ENCODE results near the gene POGZ.

POGZ gene

DNA sequence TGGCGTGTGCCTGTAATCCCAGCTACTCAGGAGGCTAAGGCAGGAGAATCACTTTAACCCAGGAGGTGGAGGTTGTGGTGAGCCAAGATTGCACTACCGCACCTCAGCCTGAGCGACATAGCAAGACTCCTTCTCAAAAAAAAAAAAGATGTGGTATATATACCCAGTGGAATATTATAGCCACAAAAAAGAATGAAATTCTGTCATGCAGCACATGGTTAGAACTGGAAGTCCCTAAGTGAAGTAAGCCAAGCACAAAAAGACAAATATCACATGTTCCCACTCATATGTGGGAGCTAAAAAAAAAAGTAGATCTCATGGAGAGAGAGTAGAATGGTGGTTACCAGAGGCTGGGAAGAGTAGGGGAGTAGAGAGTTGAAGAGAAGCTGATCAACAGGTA lies 41.2 kb downstream of the POGZ start:
- TF ChIP-seq, protein P1, sequence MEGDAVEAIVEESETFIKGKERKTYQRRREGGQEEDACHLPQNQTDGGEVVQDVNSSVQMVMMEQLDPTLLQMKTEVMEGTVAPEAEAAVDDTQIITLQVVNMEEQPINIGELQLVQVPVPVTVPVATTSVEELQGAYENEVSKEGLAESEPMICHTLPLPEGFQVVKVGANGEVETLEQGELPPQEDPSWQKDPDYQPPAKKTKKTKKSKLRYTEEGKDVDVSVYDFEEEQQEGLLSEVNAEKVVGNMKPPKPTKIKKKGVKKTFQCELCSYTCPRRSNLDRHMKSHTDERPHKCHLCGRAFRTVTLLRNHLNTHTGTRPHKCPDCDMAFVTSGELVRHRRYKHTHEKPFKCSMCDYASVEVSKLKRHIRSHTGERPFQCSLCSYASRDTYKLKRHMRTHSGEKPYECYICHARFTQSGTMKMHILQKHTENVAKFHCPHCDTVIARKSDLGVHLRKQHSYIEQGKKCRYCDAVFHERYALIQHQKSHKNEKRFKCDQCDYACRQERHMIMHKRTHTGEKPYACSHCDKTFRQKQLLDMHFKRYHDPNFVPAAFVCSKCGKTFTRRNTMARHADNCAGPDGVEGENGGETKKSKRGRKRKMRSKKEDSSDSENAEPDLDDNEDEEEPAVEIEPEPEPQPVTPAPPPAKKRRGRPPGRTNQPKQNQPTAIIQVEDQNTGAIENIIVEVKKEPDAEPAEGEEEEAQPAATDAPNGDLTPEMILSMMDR (conservative IDR thresholded peaks at IDR 0.05; ENCODE audit: low read length) = no peak
- DNase-seq (ENCODE audit: low read depth) = no peak
- no peak overlapping the region for H3K4me3 ChIP-seq (ENCODE audit: low read length)

DNA sequence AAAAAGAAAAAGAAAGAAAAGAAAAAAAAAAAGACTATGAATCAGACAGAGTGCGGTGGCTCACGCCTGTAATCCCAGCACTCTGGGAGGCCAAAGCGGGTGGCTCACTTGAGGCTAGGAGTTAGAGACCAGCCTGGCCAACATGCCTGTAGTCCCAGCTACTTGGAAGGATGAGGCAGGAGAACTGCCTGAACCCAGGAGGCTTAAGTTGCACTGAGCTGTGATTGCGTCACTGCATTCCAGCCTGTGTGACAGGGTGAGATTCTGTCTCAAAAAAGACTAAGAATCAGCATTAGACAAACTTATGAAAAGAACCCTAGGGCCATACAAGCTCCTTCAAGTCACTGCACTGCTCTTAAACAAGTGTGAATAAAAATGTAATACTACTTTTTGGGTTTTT lies 43.1 kb downstream of the POGZ start:
- TF ChIP-seq, protein P1 (conservative IDR thresholded peaks at IDR 0.05; ENCODE audit: low read length) = no peak
- no peak overlapping the region for H3K4me3 ChIP-seq (ENCODE audit: low read length)
- DNase-seq (ENCODE audit: low read depth) = peak; percentile 63

DNA sequence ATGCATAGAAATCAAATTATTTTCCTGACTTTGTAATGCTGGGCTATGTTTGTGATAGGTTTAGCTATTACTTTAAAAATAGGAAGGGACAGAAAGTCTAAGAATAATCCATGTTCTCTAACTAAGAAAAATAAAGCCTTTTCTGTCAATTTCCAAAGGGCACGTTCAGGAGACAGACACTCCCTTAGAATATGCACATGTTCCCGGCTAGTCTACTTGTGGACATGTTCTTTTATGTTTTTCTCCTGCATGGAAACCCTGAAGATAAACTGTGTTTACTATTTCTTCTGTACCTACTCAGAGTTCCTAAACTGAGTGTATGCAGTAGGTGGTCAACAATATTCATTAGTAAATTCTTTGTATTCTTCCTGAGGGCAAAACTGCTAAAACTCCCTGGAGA lies 47.4 kb downstream of the POGZ start:
- DNase-seq (ENCODE audit: low read depth) = no peak
- no peak overlapping the region for H3K4me3 ChIP-seq (ENCODE audit: low read length)
- TF ChIP-seq, protein P1 (conservative IDR thresholded peaks at IDR 0.05; ENCODE audit: low read length) = no peak

DNA sequence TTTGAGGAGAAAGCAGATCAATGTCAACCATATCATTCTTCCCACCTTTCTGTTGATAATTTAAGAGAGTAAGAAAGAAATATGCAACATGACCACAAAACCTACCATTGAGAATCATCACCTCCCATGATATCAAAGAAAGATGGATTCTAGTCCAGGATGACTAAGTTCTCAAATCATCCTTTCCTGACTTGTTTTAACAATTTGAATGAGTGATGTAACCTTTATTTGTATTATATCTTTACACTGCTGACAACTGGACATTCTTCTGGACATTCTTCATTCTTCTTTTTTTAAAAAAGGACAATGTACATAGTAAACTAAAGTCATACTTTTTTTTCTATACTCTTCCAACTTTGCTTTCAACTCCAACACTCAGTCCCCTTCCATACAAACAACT lies 50.4 kb downstream of the POGZ start:
- DNase-seq (ENCODE audit: low read depth) = peak; percentile 8
- no peak overlapping the region for H3K4me3 ChIP-seq (ENCODE audit: low read length)
- TF ChIP-seq, protein P1 (conservative IDR thresholded peaks at IDR 0.05; ENCODE audit: low read length) = no peak

DNA sequence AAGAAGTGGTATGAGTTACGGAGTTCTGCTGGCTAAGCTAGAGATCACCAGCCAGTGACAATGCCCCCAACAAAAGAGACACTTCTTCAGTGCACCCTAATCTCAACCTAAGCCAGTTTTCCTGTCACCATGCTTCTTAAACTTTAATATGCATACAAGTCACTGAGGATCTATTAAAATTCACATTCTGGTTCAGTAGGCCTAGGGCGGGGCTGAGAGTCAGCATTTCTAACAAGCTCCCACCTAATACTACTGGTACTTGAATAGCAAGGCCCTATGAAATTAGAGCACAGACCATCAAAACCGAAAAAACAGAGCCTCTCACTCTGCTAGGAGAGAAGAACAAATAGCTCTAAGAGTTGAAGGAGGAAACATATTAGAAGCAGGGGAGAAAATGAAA lies 52.0 kb downstream of the POGZ start:
- DNase-seq (ENCODE audit: low read depth) = no peak
- TF ChIP-seq, protein P1 (conservative IDR thresholded peaks at IDR 0.05; ENCODE audit: low read length) = no peak
- H3K4me3 ChIP-seq (ENCODE audit: low read length) = no peak overlapping the region

DNA sequence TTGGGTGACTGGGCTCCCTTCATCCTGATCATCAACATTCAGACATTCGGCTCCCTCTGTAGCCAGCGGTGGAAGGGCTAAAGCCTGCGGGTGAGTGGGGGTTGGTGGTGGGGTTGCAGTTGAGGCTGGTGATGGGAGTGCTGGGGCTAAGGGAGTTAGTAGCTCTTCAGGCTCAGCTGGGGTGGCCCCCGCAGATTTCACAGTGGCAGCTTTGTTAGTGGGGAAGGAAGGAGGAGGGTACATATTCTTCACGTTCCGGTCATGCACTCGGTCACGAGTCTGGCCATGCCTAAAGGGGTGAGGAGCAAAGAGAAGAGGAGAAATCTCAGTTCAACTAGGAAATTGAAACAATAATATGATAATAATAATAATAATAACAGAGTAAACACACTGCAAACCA lies 53.1 kb downstream of the POGZ start:
- no peak for DNase-seq (ENCODE audit: low read depth)
- H3K4me3 ChIP-seq (ENCODE audit: low read length) = no peak overlapping the region
- TF ChIP-seq, protein P1 (conservative IDR thresholded peaks at IDR 0.05; ENCODE audit: low read length) = no peak

DNA sequence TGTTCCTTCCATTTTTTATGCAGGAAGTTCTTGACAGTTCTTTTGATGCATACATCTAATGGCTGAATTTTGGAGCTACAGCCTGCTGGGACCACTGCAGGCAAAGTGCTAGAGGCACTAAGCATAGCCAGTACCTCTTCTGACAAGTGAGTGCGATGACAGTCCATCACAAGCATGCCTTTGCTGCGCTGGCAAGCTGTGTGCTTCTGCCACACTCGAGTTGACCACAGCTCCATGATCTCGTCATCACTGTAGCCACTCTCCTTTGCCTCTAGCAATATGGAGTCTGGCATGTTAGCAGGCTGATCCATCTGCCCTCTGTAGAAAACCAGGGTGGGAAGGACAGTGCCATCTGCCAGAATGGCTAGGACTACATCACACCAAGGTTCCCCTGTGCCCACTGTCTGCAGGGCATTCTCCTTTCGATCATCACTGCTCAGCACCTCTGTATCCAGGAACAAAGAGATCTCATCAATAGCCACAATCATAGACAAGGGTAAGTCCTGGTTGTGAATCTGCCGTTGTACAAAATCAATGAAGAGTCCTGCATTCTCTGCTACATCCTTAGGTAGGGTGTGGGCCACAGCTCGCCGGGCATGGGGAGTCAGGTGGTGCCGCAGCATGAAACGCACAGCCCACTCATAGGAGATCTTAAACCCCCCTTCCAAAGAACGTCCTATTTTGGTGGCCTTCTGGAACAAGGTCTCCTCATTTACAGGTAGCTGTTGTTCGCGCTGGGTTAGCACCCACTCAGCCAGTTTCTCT lies 53.9 kb downstream of the POGZ start:
- TF ChIP-seq, protein P1 (conservative IDR thresholded peaks at IDR 0.05; ENCODE audit: low read length) = no peak
- no peak for DNase-seq (ENCODE audit: low read depth)
- H3K4me3 ChIP-seq (ENCODE audit: low read length) = no peak overlapping the region

Measured in AG10803 (cell line).